AG09309 (cell line): ENCODE data around the gene TM6SF1.
"Not testable (repeated sequence)": the region's sequence is repeated elsewhere in the genome, so short reads cannot be mapped to it uniquely, and the experiment has no call there.

ENCODE experiments used
- DNase-seq: peaks from one replicate; pipeline ENCODE4 v3.0.0-alpha.2; 2010; ENCODE audit warnings: low read depth
- H3K4me3 ChIP-seq: 2 replicates; pipeline ENCODE4 v1.5.1; 2011; ENCODE audit warnings: mild to moderate bottlenecking, low read depth, low read length, moderate library complexity; ENCODE audit not compliant: control insufficient read depth
- CTCF ChIP-seq: IDR thresholded peaks from 2 replicates; pipeline ENCODE4 v1.5.1; 2011; ENCODE audit warnings: mild to moderate bottlenecking, low read depth, low read length, inconsistent platforms; ENCODE audit not compliant: insufficient read depth, control insufficient read depth; ENCODE audit errors: missing control alignments

TM6SF1 gene

DNA sequence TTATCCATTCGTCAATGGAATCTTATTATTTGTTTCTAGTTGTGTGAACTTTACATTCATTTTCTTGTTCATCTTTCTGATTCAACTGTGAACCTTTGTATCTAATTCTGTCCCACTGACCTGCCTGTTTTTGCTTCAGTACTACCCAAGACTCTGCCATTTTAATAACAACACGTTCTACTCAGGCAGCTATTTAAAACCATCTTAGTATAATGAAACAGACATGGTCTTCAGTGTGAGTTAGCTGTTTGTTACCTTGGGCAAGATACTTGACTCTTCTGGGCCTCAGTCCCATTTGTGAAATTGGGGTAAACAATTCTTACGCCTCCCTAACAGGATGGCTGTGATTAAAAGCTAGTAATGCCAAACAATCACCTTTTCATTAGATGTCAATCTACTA lies 42.0 kb upstream of the TM6SF1 start:
- no peak for TF ChIP-seq CTCF
- peak overlapping the region; percentile 67 for H3K4me3 ChIP-seq
- no peak for DNase-seq

- no peak for TF ChIP-seq CTCF
- H3K4me3 ChIP-seq, result peak overlapping the region; percentile 67
- no peak for DNase-seq
These were observed 41.3 kb upstream of the TM6SF1 start for GRCh38 chr15:83066034-83066733.

- peak; percentile 89 for DNase-seq
These were observed 40.5 kb upstream of the TM6SF1 start, which contains the start of gene BTBD1 for GRCh38 chr15:83066734-83067637. TSS of gene BTBD1 (minus strand) at chr15:83067252. CDS start at chr15:83067151, 101 bp downstream.

GRCh38 chr15:83067638-83067962 lies 39.8 kb upstream of the TM6SF1 start:
- TF ChIP-seq CTCF, result no peak
- H3K4me3 ChIP-seq, result peak overlapping the region; percentile 67
- no peak for DNase-seq

More at GRCh38 chr15:83066734-83067637, 40.5 kb upstream of the TM6SF1 start, which contains the start of gene BTBD1:
- no peak for TF ChIP-seq CTCF
- H3K4me3 ChIP-seq, result peak within 1 kb of the TSS; percentile 67

DNA sequence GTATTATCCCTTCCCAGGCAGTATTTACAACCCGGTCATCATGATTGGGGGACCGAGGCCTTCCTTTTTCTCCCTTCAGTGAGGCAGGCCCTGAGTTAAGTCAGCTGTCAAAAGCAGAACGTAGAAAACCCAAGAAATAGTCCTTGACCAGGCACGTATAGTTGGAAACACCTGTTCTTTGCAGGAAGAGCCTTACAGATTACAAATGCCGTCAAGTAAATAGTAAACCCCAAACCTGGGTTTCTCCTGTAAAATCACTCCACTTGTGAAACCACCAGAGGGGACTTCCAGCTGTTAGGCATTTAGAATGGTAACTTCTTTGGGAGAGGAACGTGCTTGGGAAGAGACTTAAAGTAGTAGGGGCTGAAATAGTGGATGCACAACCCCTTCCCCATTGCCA lies 39.4 kb upstream of the TM6SF1 start:
- no peak for TF ChIP-seq CTCF
- no peak overlapping the region for H3K4me3 ChIP-seq

GRCh38 chr15:83069211-83069642 lies 38.2 kb upstream of the TM6SF1 start:
- not testable (repeated sequence) for H3K4me3 ChIP-seq, DNase-seq

More for the DNA sequence above, 39.4 kb upstream of the TM6SF1 start:
- DNase-seq, result no peak

DNA sequence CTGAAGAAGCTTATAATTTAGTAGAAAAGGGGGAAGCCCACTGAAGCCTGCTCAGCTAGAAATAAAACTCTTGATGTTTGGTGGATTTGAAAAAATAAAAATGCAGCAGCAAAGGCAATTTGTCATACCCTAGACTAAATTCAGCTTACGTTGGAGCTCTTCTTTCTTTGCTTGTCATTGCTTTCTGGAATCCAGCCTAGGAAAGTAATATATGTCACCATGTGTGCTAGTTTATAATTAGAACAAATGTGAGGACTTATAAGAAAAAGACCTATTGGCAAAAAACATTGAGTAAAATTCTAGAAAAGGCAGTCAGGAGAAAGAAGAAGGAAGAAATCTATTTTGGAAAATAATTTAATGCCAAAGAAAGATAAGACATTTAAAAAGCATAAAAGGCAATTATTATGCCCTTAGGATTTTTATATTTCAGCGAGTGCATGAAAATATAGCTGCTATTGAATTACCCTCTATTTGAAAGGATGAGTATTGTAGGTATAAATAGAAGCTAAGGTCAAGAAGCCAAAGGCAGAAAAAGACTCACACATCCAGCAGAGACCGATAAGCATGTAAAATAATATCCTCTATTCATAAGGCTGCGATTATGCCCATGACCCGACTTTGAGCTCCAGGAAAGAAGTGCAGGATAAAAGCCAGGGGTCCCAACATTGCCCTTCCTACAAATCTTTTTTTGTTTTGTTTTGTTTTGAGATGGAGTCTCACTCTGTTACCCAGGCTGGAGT lies 29.8 kb upstream of the TM6SF1 start:
- no peak overlapping the region for H3K4me3 ChIP-seq
- TF ChIP-seq CTCF, result no peak
- no peak for DNase-seq
